Measurements from ENCODE around the gene GLG1. TPM values are rescaled to one million over a fixed set of nuclear protein-coding genes. Genes with fewer than 3 reads are reported as not detected.

Gene GLG1
- total RNA-seq, 4 donors from 2014 or later = 77.0 to 154 (median 127) TPM

DNA sequence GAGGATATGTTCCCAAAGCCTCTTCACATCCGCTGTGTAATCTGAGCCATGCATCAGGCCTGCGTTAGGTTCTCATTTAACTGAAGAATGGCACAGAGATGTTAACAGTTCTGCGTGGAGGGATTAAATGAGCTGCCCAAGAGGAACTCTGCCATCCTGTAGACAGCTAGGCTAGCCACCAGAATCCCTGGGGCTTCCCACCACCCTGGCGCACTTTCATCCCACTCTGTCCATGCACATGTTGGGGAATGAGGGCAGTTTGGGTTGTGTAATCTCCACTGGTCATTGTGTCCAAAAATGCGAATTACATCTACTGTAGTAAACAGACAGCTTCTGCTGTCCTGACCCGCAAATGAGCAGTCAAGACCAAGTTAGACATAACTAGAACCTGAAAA lies 1.0 kb upstream of the GLG1 start:
- Histone ChIP-seq H3K4me1 (peaks cover 21 to 38% (median 26%) of the 10 kb centered on the region in 4 donors), H3K9me3 (no peaks in the 10 kb centered on the region), H3K36me3 (no peaks in the 10 kb centered on the region), H3K27ac (peak overlapping the region; percentile 92 to 99 (median 94)), H3K4me3 (peak overlapping the region in 1 of 4 donors; percentile 69), H3K27me3 (no peaks in the 10 kb centered on the region)
- 83% methylated on average over 6 of the region's 6 CpGs; no CpG with 5 or more reads in 1 of the 2 donors for WGBS, 2 donors (ENCODE audit: low coverage in 1 of 2)
- no peak for DNase-seq
- intact Hi-C loops (cut with DNase I; ENCODE audit: low total_unique reads) (no loop called here), in situ Hi-C loops (cut with MboI; ENCODE audit: low pct_ligation_motif_present in 1 of 4, low pct_unique_long_range_greater_than_20kb in 1 of 4, low sequenced_read_pairs in 3 of 4) (loop anchor here in 3 of 4 donors (25.0 kb wide), 3 partner anchors 121 to 296 kb away; no protein-coding TSS in a partner anchor)
- TF ChIP-seq EP300 (IDR thresholded peaks at IDR 0.05; ENCODE audit: low read depth) (no peak), POLR2AphosphoS5 (IDR thresholded peaks at IDR 0.05) (no peak)
- TF ChIP-seq, protein P1, sequence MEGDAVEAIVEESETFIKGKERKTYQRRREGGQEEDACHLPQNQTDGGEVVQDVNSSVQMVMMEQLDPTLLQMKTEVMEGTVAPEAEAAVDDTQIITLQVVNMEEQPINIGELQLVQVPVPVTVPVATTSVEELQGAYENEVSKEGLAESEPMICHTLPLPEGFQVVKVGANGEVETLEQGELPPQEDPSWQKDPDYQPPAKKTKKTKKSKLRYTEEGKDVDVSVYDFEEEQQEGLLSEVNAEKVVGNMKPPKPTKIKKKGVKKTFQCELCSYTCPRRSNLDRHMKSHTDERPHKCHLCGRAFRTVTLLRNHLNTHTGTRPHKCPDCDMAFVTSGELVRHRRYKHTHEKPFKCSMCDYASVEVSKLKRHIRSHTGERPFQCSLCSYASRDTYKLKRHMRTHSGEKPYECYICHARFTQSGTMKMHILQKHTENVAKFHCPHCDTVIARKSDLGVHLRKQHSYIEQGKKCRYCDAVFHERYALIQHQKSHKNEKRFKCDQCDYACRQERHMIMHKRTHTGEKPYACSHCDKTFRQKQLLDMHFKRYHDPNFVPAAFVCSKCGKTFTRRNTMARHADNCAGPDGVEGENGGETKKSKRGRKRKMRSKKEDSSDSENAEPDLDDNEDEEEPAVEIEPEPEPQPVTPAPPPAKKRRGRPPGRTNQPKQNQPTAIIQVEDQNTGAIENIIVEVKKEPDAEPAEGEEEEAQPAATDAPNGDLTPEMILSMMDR (IDR thresholded peaks at IDR 0.05) = no peak

GRCh38 chr16:74607310-74607961 lies 522 bp upstream of the GLG1 start:
- intact Hi-C loops (cut with DNase I; ENCODE audit: low total_unique reads) = no loop called here
- Histone ChIP-seq H3K9me3 (no peaks in the 10 kb centered on the region), H3K27me3 (no peaks in the 10 kb centered on the region), H3K4me3 (peak overlapping the region; percentile 65 to 98 (median 78)), H3K4me1 (peaks cover 21 to 42% (median 28%) of the 10 kb centered on the region in 4 donors), H3K27ac (peak overlapping the region; percentile 92 to 99 (median 94)), H3K36me3 (no peaks in the 10 kb centered on the region)
- 23 to 27% methylated on average over 14 of the region's 14 CpGs for WGBS, 2 donors (ENCODE audit: low coverage in 1 of 2)
- DNase-seq = no peak
- in situ Hi-C loops (cut with MboI; ENCODE audit: low pct_ligation_motif_present in 1 of 4, low pct_unique_long_range_greater_than_20kb in 1 of 4, low sequenced_read_pairs in 3 of 4) = loop anchor here in 3 of 4 donors (25.0 kb wide), 3 partner anchors 120 to 295 kb away; no protein-coding TSS in a partner anchor
- TF ChIP-seq POLR2AphosphoS5 (IDR thresholded peaks at IDR 0.05) = no peak
- TF ChIP-seq, protein P1 (IDR thresholded peaks at IDR 0.05) = no peak
- no peak for TF ChIP-seq POLR2A (IDR thresholded peaks at IDR 0.05)
- TF ChIP-seq EP300 (IDR thresholded peaks at IDR 0.05; ENCODE audit: low read depth) = no peak

DNA sequence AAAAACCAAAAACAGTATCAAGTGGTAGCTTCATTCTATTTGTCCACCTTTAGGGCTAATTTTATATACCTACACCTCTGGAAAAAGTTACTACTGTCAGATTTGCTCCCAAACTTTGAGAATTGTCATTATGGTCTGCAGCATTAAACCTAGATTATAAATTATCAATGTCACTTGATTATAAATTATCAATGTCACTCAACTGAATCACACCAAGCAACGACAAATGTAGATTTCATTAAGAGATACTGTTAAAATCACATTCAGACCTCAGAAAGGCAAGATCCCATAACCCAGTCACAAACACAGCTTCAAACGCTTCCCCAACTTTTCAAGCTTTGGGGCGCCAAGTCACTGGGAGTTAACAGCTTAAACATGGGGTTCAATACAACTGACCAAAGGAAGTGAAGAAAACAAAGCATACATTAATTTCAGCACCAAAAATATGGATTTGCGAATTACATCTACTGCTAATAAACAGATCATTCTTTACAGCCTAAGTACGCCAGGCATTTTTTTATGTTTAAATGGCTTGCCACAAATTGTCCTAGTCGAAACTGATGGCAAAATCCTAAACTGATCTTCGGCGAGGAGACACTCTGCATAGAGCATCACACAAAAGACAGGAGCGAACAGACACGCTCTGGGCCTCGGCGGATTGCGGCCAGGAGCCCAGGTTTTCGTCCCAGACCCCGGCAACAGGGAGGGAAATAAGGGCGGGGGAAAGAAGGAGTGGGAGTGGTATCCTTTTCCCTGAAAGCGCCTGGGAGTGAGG lies 981 bp downstream of the GLG1 start:
- Histone ChIP-seq H3K36me3 (no peaks in the 10 kb centered on the region), H3K27me3 (no peaks in the 10 kb centered on the region), H3K4me1 (peaks cover 22 to 57% (median 39%) of the 10 kb centered on the region in 4 donors), H3K9me3 (no peaks in the 10 kb centered on the region), H3K4me3 (peak overlapping the region; percentile 65 to 98 (median 78)), H3K27ac (peak overlapping the region; percentile 92 to 99 (median 94))
- intact Hi-C loops (cut with DNase I; ENCODE audit: low total_unique reads) (no loop called here), in situ Hi-C loops (cut with MboI; ENCODE audit: low pct_ligation_motif_present in 1 of 4, low pct_unique_long_range_greater_than_20kb in 1 of 4, low sequenced_read_pairs in 3 of 4) (loop anchor here in 3 of 4 donors (25.0 kb wide), 3 partner anchors 119 to 294 kb away; no protein-coding TSS in a partner anchor)
- no peak for DNase-seq
- WGBS, 2 donors (ENCODE audit: low coverage in 1 of 2) = 2 to 3% methylated on average over 16 to 17 of the region's 17 CpGs
- TF ChIP-seq POLR2AphosphoS5 (IDR thresholded peaks at IDR 0.05) (no peak), POLR2A (IDR thresholded peaks at IDR 0.05) (no peak), EP300 (IDR thresholded peaks at IDR 0.05; ENCODE audit: low read depth) (no peak)
- TF ChIP-seq, protein P1 (IDR thresholded peaks at IDR 0.05) = no peak

DNA sequence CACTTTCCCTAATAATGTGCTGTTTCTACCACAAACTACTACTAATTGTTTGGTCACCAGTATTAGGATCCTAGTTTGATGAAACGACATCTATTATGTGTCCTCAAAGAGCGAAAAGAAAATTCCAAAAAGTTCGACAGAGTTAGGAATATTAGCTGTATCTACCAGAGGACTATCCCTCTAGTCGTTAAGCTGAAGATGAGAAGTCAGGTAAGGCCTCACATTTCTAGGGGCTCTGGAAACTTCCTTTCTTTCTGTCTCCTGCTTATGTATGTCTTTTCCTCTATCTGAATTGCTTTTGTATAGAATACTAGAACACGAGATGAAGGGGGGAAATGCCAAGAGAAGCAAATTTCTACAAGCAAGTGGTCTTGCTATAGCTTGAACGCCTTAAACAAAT lies 1.6 kb downstream of the GLG1 start:
- WGBS, 2 donors (ENCODE audit: low coverage in 1 of 2) = 52 to 57% methylated on average over 6 of the region's 6 CpGs

More for the DNA sequence above, 1.6 kb downstream of the GLG1 start:
- no peaks in the 10 kb centered on the region for H3K36me3 ChIP-seq
- H3K9me3 ChIP-seq = no peaks in the 10 kb centered on the region
- H3K27ac ChIP-seq = peak overlapping the region in 3 of 4 donors; percentile 92 to 96 (median 92)
- H3K27me3 ChIP-seq = no peaks in the 10 kb centered on the region
- H3K4me3 ChIP-seq = peak overlapping the region in 1 of 4 donors; percentile 69
- no peak for DNase-seq
- intact Hi-C loops (cut with DNase I; ENCODE audit: low total_unique reads) = no loop called here
- in situ Hi-C loops (cut with MboI; ENCODE audit: low pct_ligation_motif_present in 1 of 4, low pct_unique_long_range_greater_than_20kb in 1 of 4, low sequenced_read_pairs in 3 of 4) = loop anchor here in 3 of 4 donors (25.0 kb wide), 3 partner anchors 118 to 293 kb away; no protein-coding TSS in a partner anchor
- peaks cover 26 to 63% (median 40%) of the 10 kb centered on the region in 4 donors for H3K4me1 ChIP-seq
- TF ChIP-seq POLR2AphosphoS5 (IDR thresholded peaks at IDR 0.05) (no peak), POLR2A (IDR thresholded peaks at IDR 0.05) (no peak), EP300 (IDR thresholded peaks at IDR 0.05; ENCODE audit: low read depth) (no peak)
- TF ChIP-seq, protein P1 (IDR thresholded peaks at IDR 0.05) = no peak

Data from transverse colon (tissue), 4 donors.